NCI-H2107 treated with DMSO at 0.1 percent for 48 hours (cell line): Measurements from ENCODE around the gene PRKCE.
A peak's percentile ranks its signal among the peaks of the same experiment; 100 is the strongest.

Experiments used
- DNase-seq: peaks from one replicate; lab custom pipeline; 2025; ENCODE audit not compliant: unreplicated experiment; lab: John Stamatoyannopoulos, UW

Gene PRKCE

DNA sequence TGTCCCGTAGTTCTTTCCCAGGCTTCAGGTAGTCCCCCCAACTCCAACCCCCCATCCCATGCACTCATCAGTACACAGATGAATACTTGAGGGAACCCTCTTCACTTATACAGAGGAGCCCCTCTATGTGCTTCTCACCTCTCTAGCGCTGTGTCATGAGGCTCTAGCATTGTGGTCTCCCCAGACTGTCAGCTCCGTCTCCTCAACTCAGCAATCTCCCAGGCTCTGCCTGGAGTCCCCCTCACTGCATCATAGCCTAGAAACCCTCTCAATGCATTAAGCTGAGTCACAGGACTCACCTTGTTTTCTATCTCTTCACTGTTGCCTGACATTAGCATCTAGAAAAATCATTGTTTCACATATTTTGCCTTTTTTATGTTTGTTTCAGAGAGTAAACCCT, 20.2 kb upstream of the PRKCE start:
- DNase-seq: no peak

GRCh38 chr2:45631955-45632354, 19.5 kb upstream of the PRKCE start:
- DNase-seq: no peak

DNA sequence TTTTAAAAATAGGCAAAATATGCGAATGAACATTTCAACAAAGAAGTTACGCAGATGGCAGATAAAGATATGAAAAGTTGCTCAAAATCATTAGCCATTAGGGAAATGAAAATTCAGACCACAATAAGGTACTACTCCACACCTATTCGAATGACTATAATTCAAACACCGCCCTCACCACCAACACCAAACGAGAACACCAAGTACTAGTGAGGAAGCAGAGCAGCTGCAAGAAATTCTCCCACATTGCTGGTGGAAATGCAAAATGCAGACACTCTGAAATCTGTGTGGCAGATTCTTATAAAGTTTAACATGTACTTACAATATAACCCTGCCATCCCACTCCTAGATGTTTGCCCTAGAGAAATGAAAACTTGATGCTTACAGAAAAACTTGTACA, 17.3 kb upstream of the PRKCE start:
- DNase-seq: no peak

GRCh38 chr2:45636008-45636407, 15.5 kb upstream of the PRKCE start:
- DNase-seq: no peak

GRCh38 chr2:45637440-45637839, 14.0 kb upstream of the PRKCE start:
- DNase-seq: no peak

DNA sequence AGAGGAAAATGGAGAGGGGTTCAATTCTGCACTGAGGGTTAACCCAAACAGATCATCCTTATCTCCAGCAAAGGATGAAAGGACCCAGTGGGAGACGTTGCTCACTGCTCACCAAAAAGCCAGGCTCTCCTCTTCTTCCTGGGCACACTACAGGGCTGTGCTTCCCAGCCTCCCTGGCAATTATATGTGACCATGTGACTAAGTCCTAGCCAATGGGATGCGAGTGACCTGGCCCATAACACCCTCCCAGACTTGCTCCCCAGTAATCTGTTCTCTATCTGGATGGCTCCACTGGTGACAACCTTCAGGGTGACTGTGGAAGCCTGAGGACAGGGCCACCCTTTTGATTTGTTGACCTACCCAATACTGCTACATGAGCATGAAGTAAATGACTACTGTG, 10.9 kb upstream of the PRKCE start:
- DNase-seq: no peak

GRCh38 chr2:45643095-45643494, 8.4 kb upstream of the PRKCE start:
- DNase-seq: no peak

DNA sequence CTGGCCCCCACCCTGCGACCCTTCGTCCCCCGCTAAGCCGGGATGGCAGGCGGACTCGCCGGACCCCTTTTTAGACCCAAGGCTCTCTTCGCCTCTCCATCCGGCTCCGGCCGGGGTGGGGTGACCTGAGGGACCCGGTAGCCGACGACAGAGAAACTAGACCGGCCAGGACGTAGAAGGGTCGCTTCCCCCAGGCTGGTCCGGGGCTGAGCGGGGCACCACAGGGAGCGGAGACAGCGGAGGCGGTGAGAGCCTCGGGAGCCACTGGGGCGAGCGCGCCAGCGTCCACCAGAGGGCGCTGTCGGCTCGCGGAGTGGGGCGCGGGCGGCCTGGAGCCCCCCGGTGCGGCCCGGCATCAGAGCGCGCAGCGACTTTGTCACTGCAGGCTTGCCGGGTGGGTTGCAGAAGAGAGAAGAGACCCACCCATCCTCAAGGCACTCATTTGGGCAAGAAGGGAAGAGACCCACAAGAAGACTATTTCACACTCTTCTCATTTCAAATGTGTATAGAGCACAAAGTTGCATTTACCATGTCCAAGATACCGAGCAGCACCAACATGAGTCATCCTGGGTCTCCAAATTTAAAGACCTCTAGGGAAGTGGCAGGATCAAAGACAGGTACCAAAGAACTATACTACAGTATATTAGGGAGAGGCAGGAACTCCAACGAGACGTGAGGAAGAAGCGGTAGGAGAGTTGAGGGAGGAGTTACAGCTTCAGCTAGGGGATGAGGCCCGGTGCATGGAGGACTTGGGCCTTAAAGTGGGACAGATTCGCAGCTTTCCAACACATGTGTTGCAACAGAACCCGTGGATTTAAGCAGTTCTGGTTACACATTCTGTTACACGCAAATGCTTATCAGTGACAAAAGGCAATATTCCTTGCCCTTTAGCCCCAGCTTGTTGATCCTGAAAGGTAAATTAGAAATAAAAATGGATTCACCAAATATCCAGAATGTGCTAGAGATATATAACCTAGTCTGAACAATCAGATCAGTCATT, 7.6 kb upstream of the PRKCE start:
- DNase-seq: peak; percentile 22

DNA sequence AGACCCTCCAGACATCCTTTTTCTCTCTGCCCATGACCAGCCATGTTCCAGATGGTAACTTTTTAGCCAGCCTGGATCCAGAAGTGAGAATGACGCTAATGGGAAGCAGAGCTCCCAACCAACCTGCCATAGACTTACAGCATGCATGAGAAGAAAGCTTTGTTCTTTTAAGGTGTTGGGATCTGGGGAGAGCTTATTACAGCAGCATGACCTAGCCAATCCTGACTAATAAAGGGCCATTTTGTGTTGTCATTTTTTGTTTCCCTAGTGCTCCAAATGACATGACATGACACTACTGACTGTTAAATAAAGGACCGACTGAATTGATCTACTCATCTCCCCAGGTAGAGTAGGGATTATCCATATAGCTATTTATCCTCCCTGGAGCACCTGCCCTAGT, 5.2 kb upstream of the PRKCE start:
- DNase-seq: no peak

DNA sequence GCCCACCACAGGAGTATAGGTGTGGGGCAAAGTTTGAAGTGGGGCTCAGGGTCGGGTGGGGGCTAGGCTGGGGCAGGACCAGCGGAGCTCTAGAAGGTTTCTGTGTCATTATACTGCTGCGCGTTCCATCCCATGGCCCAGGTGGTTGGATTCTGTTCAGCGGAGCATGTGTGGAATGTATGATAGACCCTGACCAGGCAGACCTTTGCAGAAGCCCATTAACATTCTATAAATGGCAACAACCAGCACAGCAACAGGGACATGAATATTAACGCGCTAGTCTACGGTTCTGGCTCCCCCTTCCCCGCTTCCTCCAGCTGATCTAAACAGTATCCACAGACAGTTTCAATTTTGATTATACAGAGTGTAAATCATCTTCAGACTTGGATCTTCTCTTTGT, 4.1 kb upstream of the PRKCE start:
- no peak for DNase-seq

DNA sequence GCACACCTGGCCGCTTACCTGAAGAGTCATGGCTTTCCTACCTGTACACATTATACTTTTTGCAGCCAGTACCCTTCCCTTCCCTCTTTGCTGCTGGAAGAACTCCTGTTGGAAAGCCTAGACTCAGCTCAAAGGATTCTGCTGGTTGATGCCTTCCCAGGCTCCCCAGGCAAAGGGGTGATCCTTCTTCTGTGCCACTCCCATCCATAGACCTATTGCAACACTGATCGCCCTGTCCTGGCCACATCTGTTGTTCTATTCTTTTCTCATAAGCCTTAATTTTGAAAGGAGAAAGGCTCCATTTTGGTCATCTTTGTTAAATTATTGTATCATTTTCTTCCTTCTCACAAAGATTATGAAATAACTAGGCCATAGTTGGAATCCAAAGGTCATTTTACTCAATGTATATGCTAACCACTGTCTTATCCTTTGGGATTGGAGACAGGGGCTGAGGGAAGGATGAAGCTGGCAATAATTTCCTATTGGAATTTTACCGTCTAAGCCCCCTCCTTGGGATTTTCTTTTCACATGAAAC, 3.4 kb upstream of the PRKCE start:
- DNase-seq: no peak

- no peak for DNase-seq
These were observed 2.8 kb upstream of the PRKCE start for GRCh38 chr2:45648636-45649035.

DNA sequence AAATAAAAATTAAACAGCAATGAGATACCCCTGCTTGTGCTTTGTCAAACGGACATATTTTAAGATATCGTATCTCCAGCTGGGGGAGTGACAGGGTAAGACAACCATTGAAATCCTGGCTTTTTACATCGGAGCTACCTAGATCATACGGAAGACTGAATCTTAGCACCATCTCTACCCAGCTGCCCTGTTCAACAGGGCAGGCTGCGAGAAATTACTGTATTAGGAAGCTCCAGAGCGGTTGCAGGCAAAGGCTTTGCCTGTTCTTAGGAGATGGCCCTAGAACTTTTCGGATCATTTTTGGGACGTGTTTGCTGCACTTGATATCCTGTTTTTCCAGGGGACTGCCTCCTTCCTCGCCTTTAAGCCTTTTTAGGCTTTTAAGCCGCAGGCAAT, 2.0 kb upstream of the PRKCE start:
- DNase-seq: peak; percentile 45

DNA sequence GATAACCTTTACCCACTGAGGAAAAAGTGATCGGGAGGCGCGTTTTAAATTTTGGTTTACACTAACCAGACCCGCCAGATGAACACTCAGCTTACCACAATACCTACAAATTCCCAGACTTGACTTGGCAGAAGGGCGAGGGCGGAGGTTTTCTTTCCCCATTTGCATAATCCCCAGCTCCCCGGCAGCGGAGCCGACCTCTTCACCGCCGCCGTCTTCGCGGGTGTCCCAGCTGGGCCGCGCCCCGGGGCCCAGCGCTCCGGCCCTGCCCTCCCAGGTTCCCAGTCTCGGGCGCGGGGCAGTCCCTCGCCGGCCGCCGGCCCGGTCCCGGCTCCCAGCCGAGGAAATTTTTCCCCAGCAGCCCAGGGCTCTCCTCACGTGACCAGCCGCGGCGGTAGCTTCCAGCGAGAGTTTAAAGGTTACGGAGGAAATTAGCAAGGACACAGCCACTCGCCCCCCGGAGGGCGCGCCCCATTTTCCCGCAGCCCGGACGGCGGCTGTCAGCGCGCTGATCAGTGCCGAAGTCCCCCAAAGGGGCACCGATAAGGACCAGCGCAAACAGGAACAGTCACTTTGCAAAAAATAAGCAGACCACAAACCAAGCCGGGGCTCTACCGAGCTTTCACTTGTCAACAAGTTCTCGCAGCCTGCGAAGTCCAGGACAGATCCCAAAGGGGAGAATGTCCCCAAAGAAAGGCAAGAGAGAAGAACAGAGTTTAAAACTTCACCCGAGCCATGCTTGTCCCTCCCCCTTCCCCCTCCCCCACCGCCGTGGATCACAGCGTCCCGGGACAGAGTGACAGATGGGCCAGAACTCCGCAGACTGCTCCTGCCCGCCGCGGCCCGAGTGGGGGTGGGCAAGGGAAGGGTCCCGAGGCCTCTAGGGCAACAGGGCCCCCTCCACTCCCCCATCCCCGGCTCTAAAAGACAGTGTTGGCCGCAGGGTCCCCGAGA, 1.3 kb upstream of the PRKCE start:
- DNase-seq: peak; percentile 32

DNA sequence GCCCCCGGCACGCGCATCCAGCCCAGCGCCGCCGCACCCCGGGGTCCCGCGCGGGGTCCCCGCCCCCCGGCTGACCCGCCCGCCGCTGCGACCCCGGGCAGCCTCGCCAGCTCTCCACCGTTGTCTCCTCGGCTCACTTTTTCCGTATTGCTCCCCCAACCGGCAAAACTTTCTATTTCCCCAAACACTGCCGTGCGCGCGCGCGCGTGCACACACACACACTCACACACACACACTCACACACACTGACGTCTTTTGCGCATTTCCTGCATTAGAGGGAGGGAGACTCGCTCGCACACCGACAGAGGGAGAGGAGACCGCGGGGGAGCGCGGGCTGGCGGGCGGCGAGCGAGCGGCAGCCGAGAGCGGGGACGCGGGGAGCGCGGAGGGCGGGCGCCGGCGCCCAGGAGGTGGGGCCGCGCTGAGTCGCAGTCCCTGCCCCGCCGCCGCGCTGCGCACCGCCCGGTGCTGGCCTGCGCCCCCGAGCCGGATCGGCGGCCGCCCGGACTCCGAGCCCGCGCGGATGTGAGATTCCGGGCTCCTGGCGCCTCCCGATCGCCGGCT, 542 bp upstream of the PRKCE start:
- peak; percentile 82 for DNase-seq

- no peak for DNase-seq
These were observed 886 bp downstream of the PRKCE start for GRCh38 chr2:45652090-45653031.

- DNase-seq: no peak
These were observed 1.8 kb downstream of the PRKCE start for GRCh38 chr2:45653122-45653913.

GRCh38 chr2:45654250-45654649, 2.8 kb downstream of the PRKCE start:
- no peak for DNase-seq

- DNase-seq: no peak
These were observed 10.4 kb downstream of the PRKCE start for GRCh38 chr2:45661828-45662227.
